GOT3 (cell line): ENCODE results near the gene PRRC2C.

ENCODE experiments used
- DNase-seq: peaks from one replicate; lab custom pipeline; 2025; ENCODE audit warnings: mixed read lengths; lab: John Stamatoyannopoulos, UW

Gene PRRC2C

GRCh38 chr1:171637928-171638576 lies 152.7 kb downstream of the PRRC2C start:
- DNase-seq, result no peak

GRCh38 chr1:171640225-171640624 lies 154.9 kb downstream of the PRRC2C start:
- DNase-seq, result no peak

GRCh38 chr1:171641076-171641864 lies 155.9 kb downstream of the PRRC2C start:
- no peak for DNase-seq

- DNase-seq, result no peak
Observed at GRCh38 chr1:171642197-171642596, 156.9 kb downstream of the PRRC2C start.
